ENCODE measurements around the gene DISP3.

The DISP3 gene

GRCh38 chr1:11518791-11519628, 40.1 kb downstream of the DISP3 start:
- DNase-seq, result no peak

- no peak for DNase-seq
These were observed 40.7 kb downstream of the DISP3 start for GRCh38 chr1:11519629-11520031.

- DNase-seq, result no peak
These were observed 41.7 kb downstream of the DISP3 start for GRCh38 chr1:11520531-11521233.

- no peak for DNase-seq
These were observed 42.8 kb downstream of the DISP3 start for GRCh38 chr1:11521582-11522399.

- DNase-seq, result no peak
These were observed 43.7 kb downstream of the DISP3 start for GRCh38 chr1:11522400-11523235.

- no peak for DNase-seq
These were observed 44.3 kb downstream of the DISP3 start for GRCh38 chr1:11523261-11523660.

- no peak for DNase-seq
These were observed 45.0 kb downstream of the DISP3 start for GRCh38 chr1:11523746-11524464.

GRCh38 chr1:11524465-11525150, 45.7 kb downstream of the DISP3 start:
- no peak for DNase-seq

GRCh38 chr1:11525151-11525505, 46.2 kb downstream of the DISP3 start:
- no peak for DNase-seq

- DNase-seq, result no peak
These were observed 46.6 kb downstream of the DISP3 start for GRCh38 chr1:11525516-11525915.

GRCh38 chr1:11526071-11526895, 47.3 kb downstream of the DISP3 start:
- no peak for DNase-seq

GRCh38 chr1:11527541-11528452, 48.8 kb downstream of the DISP3 start:
- DNase-seq, result no peak

- no peak for DNase-seq
These were observed 49.8 kb downstream of the DISP3 start for GRCh38 chr1:11528611-11529261.

GRCh38 chr1:11529330-11529729, 50.4 kb downstream of the DISP3 start:
- no peak for DNase-seq

GRCh38 chr1:11529763-11530730, 51.1 kb downstream of the DISP3 start:
- no peak for DNase-seq

GRCh38 chr1:11530731-11531311, 51.9 kb downstream of the DISP3 start:
- DNase-seq, result no peak

GRCh38 chr1:11531314-11531870, 52.4 kb downstream of the DISP3 start:
- no peak for DNase-seq
